AG09309 (cell line): ENCODE results near the gene ZNF670.
"Not testable (repeated sequence)": the region's sequence is repeated elsewhere in the genome, so short reads cannot be mapped to it uniquely, and the experiment has no call there.

Experiments used
- DNase-seq: peaks from one replicate; pipeline ENCODE4 v3.0.0-alpha.2; 2010; ENCODE audit warnings: low read depth
- H3K4me3 ChIP-seq: 2 replicates; pipeline ENCODE4 v1.5.1; 2011; ENCODE audit warnings: mild to moderate bottlenecking, low read depth, low read length, moderate library complexity; ENCODE audit not compliant: control insufficient read depth
- CTCF ChIP-seq: IDR thresholded peaks from 2 replicates; pipeline ENCODE4 v1.5.1; 2011; ENCODE audit warnings: mild to moderate bottlenecking, low read depth, low read length, inconsistent platforms; ENCODE audit not compliant: insufficient read depth, control insufficient read depth; ENCODE audit errors: missing control alignments

The ZNF670 gene

GRCh38 chr1:247056071-247056470, 22.5 kb downstream of the ZNF670 start:
- H3K4me3 ChIP-seq, result no peak overlapping the region
- TF ChIP-seq CTCF, result no peak
- no peak for DNase-seq

- DNase-seq, result no peak
- no peak overlapping the region for H3K4me3 ChIP-seq
- no peak for TF ChIP-seq CTCF
Measured at GRCh38 chr1:247054992-247055415, 23.6 kb downstream of the ZNF670 start.

- no peak for DNase-seq
- TF ChIP-seq CTCF, result no peak
- no peak overlapping the region for H3K4me3 ChIP-seq
Measured at GRCh38 chr1:247047702-247048101, 30.9 kb downstream of the ZNF670 start.

DNA sequence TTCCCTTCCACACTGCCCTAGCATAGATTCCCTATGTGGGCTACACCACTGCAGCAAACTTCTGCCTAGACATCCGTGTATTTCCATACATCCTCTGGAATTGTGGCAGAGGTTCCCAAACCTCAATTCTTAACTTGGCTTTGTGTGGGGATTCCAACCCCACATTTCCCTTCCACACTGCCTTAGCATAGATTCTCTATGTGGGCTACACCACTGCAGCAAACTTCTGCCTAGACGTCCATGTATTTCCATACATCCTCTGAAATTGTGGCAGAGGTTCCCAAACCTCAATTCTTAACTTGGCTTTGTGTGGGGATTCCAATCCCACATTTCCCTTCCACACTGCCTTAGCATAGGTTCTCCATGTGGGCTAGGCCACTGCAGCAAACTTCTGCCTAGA, 31.4 kb downstream of the ZNF670 start:
- no peak for TF ChIP-seq CTCF
- DNase-seq, result no peak
- no peak overlapping the region for H3K4me3 ChIP-seq

DNA sequence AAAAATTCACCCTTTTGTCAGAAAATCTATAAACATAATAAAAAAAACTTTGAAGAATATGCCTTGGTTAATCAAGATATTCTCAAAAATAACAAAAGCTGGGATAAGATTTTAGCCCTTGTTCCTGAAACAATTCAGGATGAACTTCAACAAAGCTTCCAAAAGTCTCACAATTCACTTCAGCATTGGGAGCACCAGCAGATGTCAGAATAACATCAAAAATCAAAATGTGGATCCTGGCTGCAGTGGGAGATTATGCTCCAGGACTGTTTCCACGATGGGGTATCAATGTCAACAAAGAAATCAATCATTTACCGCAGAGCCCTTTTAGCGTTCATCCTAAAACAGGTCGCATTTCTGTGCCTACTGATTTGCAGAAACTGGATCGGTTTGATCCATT, 35.2 kb downstream of the ZNF670 start:
- H3K4me3 ChIP-seq, result no peak overlapping the region
- no peak for TF ChIP-seq CTCF
- no peak for DNase-seq

DNA sequence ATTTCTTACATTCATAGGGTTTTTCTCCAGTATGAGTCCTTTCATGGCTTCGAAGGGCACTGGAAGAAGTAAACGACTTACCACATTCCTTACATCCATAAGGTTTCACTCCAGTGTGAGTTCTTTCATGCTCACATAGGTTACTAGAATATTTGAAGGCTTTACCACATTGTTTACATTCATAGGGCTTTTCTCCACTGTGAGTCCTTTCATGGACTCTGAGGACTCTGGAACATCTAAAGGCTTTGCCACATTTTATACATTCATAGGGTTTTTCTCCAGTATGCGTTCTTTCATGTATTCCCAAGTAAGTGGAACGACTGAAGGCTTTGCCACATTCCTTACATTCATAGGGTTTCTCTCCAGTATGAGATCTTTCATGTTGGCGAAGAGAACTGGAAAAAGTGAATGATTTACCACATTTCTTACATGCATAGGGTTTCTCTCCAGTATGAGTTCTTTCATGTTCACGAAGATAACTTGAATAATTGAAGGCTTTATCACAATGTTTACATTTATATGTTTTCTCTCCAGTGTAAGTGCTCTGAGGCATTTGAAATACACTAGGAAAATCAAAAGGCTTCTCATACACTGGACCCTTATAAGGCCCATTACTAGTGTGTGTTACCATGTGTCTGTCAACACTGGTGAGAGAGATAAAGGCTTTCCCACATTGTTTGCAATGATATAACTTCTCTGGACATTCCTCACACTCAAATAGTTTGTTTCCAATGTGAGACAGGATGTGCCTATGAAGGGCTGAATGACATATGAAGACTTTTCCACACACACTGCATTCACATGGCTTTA, 40.9 kb downstream of the ZNF670 start:
- no peak overlapping the region for H3K4me3 ChIP-seq
- no peak for DNase-seq
- TF ChIP-seq CTCF, result no peak

DNA sequence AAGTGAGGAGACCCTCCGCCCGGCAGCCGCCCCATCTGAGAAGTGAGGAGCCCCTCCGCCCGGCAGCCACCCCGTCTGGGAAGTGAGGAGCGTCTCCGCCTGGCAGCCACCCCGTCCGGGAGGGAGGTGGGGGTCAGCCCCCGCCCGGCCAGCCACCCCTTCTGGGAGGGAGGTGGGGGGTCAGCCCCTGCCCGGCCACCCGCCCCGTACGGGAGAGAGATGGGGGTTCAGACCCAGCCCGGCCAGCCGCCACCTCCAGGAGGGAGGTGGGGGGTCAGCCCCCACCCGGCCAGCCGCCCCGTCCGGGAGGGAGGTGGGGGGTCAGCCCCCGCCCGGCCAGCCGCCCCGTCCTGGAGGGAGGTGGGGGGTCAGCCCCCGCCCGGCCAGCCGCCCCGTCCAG, 46.3 kb downstream of the ZNF670 start:
- not testable (repeated sequence) for H3K4me3 ChIP-seq, DNase-seq
